Measurements from ENCODE around the gene CALCB.
"Not testable (repeated sequence)": the region's sequence is repeated elsewhere in the genome, so short reads cannot be mapped to it uniquely, and the experiment has no call there.

CALCB gene, protein sequence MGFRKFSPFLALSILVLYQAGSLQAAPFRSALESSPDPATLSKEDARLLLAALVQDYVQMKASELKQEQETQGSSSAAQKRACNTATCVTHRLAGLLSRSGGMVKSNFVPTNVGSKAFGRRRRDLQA

DNA sequence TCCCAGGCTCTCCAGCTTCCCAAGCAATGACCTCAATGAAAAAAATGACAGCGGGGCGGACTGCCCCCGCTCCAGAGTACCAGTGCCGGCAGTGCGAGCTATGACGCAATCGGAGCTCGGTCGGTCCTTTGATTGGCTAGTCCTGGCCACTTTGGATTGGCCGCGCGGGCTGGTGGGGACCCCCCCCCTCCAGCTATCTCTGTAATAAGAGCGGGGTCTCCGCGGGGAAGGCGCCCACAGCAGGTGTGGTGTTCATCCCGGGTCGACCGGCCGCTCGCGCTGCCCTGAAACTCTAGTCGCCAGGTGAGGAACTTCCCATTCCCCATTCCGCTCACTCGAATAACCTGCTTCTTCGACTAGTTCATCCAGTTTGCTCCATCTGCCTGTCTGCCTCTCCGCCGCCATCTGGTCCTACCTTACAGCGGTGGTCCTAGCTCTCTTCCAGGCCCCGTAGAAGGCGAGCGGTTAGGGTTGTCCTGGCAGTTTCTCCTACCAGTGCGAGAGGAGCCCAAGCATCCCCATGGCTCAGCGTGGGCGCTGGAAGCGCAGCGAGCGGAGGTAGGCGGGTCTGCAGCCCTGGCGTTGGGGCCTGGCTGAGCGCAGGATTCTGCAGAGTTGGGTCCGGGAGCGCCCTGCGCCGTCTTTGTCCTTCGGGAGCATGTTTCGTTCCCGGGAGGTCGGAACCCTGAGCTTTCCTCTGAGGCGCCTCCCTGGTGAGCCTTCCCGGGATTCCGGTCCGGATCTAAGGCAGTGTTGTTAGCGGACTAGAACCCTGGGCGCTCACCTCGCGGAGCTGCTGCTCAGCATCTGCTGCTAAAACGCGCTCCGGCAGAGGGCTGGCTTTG is at the start of gene CALCB:
Gene CALCB, plus strand, starts transcription at position 233 of the 845 bp plus-strand sequence. CDS start 1,126 bp downstream, outside the sequence.
- no peak for DNase-seq (ENCODE audit: low read depth, low spot score)
- no peak within 1 kb of the TSS for H3K27ac ChIP-seq

DNA sequence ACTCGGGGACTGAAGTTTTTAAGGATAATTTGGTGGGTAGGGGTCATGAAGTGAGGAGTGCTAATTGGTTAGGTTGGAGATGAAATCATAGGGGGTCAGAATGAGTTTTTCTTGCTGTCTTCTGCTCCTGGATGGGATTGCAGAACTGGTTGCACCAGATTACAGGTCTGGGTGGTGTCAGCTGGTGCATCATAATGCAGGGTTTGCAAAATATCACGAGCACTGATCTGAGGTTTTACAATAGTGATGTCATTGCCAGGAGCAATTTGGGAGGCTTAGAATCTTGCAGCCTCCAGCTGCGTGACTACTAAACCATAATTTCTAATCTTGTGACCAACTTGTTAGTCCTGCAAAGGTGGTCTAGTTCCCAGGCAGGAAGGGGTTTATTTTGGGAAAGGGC is 46.4 kb upstream of the CALCB start:
- H3K27ac ChIP-seq, result no peak overlapping the region
- peak; percentile 2 for DNase-seq (ENCODE audit: low read depth, low spot score)

DNA sequence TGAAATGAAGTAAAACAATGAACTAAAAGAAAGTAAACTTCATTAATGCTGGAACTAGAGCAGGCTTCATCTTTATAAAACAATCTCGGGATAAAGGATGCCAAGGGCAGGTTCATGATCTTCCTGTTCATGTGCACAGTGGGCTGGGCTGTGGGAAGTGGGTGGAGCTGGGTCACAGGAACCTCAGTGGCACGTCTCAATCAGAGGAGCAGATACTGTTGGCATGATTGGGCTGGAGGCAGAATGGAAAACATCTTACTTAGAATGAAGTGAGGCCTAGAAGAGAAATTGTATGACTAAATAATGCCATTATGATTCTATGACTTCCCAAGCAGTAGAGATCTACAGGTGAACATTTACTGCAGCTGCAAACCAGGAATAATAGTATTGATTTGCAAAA is 45.4 kb upstream of the CALCB start:
- no peak overlapping the region for H3K27ac ChIP-seq
- no peak for DNase-seq (ENCODE audit: low read depth, low spot score)

DNA sequence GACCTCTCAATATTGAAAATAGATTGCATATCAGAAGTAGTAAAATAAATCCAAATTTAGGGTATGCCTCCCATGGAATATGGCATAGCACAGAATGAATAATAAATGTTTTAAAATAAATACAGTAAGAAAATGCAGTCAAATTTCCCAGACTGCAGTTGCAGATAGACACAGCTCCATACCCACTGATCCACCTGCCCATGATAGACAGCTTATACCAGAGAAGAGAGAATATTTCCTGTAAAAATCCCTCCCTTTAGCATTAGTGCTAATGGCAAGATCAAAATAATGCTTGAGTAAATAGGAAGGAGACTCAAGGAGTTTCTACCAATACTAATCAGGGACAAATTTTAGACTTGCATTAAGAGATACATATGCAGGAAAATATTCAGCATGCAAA is 45.0 kb upstream of the CALCB start:
- no peak overlapping the region for H3K27ac ChIP-seq
- no peak for DNase-seq (ENCODE audit: low read depth, low spot score)

DNA sequence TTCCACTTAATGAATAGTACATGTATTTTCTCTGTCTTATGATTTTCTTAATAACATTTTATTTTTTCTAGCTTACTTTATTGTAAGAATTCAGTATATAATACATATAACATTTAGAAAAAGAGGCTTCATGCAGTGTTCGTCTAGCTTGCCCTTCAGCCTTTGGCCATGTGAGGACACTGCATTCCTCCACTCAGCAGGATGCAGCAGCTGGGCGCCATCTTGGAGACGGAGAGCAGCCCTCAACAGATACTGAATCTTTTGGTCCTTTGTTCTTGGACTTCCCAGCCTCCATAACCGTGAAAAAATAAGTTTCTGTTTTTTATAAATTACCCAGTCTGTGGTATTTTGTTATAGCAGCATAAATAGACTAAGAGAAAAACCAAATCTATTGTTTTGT is 41.4 kb upstream of the CALCB start:
- DNase-seq (ENCODE audit: low read depth, low spot score); H3K27ac ChIP-seq: not testable (repeated sequence)

DNA sequence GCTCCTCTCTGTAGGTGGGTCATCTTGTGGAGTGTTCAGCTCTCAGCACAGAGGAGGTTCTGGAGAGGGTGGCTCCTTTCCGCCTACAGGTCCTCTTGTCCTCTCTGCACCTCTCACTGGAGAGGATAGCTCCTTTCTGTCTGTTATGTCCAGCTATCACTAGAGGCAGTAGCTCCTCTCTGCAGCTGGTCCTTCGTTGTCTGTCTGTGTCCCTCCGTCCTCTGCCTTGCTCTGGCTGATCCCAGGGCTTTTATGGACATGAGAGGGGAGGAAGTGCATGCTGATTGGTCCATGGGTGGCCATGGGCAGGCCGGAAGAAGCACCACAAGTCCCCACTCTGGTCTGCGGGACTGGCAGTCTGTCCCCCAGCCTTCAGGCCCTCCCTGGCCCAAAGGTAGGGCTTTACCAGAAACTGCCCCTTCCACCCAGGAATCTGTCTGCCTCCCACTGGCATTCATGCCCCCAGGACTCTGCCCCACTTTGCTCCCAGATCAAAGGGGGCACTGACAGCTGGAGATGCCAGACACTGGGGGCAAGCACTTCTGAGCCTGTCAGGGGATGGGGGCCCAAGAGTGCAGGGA is 38.6 kb upstream of the CALCB start:
- DNase-seq (ENCODE audit: low read depth, low spot score), result no peak
- no peak overlapping the region for H3K27ac ChIP-seq

DNA sequence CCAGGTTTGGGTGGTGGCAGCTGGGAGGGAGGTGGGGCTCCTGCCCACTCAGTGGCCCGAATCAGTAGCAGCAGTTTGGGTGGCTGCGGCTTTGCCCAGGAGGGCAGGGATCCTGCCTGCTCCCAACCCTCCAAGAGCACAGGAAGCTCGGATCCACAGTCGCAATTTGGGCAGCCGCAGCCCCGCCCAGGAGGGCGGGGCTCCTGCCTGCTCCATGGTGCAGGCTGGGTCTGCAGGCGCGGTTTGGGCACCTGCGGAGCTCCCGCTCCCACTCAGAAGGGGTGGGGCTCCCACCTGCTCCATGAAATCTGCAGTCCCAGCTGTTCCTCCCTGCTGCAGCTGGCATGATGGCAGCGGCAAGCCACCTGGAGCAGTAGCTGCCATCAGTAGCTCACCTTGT is 38.1 kb upstream of the CALCB start:
- no peak for DNase-seq (ENCODE audit: low read depth, low spot score)
- no peak overlapping the region for H3K27ac ChIP-seq

DNA sequence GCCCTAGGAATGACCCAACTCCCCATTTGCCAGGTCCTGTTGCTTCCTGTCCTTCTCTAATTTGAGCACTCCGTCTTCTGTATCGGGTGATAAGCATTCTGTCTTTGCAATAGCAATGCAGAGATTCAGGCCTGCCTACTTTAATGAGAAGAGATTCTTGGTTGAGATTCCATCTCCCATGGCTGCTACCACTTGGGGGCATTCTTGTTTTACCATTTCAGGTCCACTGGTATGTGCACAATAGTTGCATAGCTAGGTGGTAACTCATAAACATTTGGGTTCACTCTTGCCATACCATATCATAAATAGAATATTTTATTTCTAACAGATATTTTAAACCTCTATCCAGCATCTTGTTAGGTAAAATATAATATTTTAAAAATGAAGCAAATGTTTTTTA is 34.4 kb upstream of the CALCB start:
- H3K27ac ChIP-seq, result no peak overlapping the region
- no peak for DNase-seq (ENCODE audit: low read depth, low spot score)

DNA sequence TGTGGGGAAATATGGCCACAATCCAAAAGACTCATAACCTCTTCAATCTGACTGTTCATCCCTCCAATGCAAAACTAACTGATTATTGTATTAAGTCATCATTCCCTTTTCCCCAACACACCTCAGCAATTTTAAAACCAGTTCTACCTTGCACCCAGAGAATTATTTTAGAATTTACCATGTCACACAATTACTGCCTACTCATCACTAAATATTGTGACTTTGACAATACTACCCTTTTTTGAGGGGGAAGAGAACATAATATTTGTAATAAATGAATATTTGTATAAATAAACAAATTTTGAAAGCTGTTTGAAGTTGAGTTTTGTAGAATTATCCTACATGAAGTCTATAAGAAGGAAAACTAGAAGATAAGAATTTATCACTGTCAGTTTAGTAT is 28.2 kb upstream of the CALCB start:
- no peak for DNase-seq (ENCODE audit: low read depth, low spot score)

DNA sequence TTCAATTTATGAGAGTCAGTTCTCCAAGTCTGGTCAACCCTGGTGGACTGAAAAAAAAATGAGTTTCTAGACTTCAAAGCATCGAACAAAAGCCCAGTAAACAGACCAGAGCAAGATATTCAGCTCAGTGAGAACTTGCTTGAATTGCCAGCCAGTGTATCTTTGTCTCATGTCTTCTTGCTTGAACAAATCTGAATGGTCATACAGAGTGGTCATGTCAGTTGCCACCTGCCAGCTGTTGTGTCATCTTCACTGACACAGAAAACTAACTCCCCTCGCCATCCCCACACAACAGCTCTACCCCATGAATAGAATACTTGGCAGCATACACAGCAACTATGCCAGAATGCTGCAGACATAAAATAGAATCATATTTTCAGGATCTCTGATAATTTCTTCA is 27.5 kb upstream of the CALCB start:
- H3K27ac ChIP-seq, result no peak overlapping the region
- DNase-seq (ENCODE audit: low read depth, low spot score), result no peak

More for the DNA sequence above, 28.2 kb upstream of the CALCB start:
- H3K27ac ChIP-seq, result no peak overlapping the region

DNA sequence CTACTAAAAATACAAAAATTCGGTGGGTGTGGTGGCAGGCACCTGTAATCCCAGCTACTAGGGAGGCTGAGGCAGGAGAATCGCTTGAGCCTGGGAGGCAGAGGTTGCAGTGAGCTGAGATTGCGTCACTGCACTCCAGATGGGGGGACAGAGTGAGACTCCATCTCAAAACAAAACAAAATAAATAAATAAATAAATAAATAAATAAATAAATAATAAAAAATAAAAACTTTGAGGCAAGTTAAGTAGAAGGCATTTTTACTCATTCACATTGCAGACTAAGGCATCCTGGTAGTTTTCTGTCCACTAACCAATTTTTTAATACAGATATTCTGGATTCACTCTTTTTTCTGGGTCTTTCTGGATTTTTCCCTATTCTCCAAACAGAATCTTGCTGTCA is 26.7 kb upstream of the CALCB start:
- DNase-seq (ENCODE audit: low read depth, low spot score), result not testable (repeated sequence)

DNA sequence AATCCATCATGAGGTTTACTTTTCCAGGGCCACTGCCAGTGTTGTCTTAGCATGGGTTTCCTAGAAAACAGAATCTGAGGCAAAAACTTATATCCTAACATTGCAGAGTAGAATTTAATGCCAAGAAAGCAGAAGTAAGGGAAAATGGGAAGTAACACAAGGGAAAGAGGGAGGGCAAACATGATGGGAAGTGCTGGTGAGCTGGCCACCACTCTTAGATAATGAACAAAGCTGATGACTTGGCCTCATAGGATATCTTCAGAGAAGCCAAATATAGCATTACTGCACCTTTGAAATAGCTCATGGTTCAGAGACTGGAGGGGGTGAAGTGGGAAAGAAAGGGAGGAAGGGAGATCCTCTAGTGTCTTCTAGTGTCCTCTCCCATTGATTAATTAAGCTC is 24.8 kb upstream of the CALCB start:
- no peak overlapping the region for H3K27ac ChIP-seq
- DNase-seq (ENCODE audit: low read depth, low spot score), result no peak

More for the DNA sequence above, 26.7 kb upstream of the CALCB start:
- not testable (repeated sequence) for H3K27ac ChIP-seq

DNA sequence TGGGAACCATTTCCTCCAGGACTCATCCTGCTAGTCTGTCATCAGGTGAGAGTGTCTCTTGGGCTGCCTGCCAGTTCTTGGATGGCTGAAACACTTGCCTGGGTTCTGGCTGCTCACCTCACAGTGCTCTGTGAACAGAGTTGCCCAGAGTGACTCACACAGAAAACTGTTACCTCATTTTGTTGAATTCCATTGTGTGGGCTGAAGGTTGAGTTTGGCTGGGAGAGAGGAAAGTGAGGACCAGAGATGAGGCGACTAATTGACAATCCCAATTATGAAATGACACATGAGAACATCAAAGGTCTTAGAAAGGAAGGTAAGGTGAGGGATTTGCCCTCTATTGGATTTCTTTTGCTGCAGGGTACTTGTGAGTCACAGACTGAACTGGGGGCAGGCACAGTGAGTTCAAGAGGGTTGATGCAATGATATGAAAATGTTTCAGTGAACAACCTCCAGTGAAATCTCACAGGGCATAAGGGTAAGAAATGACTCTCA is 20.2 kb upstream of the CALCB start:
- DNase-seq (ENCODE audit: low read depth, low spot score), result peak; percentile 60
- H3K27ac ChIP-seq, result peak overlapping the region; percentile 85

DNA sequence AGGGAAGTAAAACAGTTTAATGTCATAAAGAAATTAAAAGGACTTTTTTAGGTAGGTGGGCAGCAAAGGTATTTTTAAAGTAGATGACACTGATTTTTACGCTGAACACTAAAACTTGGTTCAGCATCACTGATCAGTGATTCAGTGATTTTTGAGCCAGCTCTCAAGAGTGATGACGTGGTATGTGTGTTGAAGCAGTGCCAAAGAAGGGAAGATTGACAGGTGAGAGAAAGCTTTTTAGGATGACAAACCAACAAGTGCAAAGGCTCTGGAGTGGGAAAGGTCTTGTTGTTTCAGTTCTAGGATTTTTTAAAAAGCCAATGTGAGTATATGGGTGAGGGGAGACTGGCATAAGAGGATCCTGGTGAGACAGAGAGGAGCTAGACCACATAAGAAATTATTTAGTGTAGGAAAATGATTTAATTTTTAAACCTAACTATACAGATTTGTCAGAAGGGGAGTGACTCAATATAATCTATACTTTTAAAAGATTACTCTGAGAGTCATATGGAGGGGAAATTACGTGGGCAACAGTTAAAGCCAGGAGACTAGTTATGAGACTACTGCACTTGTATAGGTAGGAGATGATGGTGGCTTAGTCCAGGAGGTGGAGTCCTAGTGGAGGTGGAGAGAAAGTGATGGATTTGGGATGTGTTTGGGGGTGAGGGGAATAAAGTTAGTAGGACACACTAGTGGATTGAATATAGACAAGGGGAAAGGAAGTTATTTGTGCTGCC is 17.6 kb upstream of the CALCB start:
- no peak overlapping the region for H3K27ac ChIP-seq
- DNase-seq (ENCODE audit: low read depth, low spot score), result no peak

DNA sequence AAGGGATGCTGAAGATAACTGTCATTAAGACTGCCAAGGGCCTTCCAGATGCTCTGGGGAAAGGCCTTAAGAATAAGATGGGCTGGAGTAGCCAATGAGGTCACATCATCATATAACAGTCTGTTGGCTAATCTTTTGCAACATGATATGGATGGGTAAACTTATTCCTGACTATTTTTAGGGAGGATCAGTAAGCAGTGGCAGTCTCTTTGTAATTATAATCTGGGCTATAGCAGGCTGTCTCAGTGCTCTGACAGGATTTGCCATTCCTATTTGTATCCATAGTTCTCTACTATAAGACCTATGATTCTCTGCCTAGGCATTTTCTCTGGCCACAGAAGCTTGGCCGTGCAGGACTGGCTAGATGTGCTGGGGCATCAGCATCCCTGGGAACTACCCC is 16.1 kb upstream of the CALCB start:
- no peak for DNase-seq (ENCODE audit: low read depth, low spot score)
- no peak overlapping the region for H3K27ac ChIP-seq

DNA sequence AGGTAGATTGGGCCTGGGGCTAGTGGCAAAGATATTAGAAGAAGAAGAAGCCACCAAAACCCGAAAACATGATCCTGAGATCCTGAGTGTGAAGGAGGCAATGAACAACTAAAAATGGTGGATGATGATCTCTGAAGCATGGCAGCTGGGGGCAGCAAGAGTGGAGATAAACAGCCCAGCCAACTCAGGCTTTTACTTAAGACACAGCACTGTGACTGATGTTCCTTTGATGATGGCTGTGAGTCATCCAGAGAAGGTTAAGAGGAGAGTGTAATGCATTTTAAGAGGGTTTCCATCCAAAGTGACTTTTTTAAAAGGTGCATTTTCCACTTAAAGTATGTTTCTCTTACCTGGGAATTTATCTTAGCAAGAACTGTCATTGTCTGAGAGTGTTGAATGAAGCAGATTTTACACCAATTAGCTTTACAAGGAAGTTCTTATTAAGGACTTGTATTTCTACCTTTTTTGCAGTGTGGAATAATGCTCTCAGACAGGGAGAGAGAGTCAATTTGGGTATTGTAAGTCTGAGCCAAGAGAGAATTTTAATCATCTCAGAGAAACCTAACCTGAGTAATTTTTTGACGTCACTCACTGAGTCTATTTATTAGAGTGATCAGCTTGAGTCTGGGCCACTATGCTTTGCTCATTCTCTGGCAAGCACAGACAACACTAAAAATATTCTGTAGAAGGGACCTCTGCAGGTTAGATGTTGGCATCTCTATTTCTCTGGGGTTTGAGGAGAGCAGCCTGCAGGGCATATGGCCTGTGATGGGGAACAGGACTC is 14.1 kb upstream of the CALCB start:
- no peak overlapping the region for H3K27ac ChIP-seq
- DNase-seq (ENCODE audit: low read depth, low spot score), result no peak

DNA sequence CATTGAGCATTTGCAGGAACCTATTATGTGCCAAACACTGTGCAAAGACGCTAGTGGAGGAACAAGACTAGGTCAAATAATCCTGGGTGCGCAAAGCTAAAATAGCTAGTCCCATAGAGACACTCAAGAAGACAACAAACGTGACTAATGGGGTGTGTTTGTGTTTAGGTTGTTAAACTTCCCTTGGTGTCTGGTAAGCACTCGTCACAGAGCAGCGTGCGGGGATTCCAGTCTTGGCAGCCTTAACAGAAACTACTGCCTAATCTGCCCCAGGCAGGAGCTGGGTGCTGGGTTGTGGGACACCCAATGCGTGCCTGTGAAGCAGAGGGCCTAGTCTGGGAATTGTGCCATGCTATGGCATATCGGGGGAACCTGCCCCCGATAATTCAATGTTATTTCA is 10.8 kb upstream of the CALCB start:
- DNase-seq (ENCODE audit: low read depth, low spot score), result no peak
- H3K27ac ChIP-seq, result no peak overlapping the region

DNA sequence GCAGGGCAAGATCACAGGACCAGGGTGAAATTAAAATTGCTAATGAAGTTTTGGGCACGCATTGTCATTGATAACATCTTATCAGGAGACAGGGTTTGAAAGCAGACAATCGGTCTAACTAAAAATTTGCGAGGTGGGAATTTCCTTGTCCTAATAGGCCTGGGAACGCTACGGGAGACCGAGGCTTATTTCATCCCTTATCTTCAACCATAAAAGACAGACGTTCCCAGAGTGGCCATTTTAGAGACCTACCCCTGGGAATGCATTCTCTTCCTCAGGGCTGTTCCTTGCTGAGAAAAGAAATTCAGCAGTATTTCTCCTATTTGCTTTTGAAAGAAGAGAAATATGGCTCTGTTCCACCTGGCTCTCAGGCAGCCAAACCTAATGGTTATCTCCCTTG is 3.6 kb upstream of the CALCB start:
- not testable (repeated sequence) for DNase-seq (ENCODE audit: low read depth, low spot score); H3K27ac ChIP-seq

DNA sequence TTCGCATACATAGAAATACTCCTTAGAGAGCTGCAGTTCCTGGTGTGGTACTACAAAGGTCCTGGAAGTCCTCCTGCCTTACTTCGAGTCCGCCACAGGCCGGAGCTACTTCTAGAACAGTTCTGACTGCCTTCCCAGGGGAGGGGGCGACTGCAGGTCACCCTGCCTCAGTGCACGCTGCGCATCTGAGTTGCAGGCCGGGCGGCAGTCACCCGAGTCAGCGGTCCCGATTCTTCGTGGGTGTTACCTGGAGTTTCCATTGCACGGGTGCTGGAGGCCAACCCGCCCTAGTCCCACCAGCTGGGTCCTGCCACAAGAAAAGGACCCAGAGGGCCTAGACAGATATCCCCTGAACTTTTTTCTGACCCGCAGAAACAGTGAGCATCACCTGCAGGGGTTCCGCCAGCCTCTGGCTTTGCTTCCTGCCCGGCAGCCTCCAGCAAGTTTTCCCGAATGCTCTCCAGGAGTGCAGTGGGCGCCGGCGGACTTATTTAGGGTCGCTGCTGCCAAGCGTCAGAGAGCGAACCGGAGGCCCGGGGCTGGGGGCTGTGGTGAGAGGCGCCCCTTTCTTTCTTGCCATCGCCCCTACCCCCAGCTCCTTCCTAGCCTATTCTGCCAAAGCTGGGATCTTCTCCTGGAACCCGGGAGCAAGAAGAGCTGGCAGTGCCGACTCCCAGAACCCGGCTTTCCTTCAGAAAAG is 1.7 kb upstream of the CALCB start:
- DNase-seq (ENCODE audit: low read depth, low spot score), result no peak
- H3K27ac ChIP-seq, result no peak overlapping the region
